Renal cortical epithelial cell (primary cell): Measurements from ENCODE around the gene TYK2. TPM values are rescaled to one million over a fixed set of nuclear protein-coding genes. Genes with fewer than 3 reads are reported as not detected.
"Not testable (repeated sequence)": the region's sequence is repeated elsewhere in the genome, so short reads cannot be mapped to it uniquely, and the experiment has no call there.

Experiments
- DNase-seq: peaks from one replicate; pipeline ENCODE4 v3.0.0-alpha.2; 2011; ENCODE audit warnings: low read depth
- total RNA-seq: library from RNA; depleted of rRNA; stranded (reverse); fragments of >200 nt; gene quantifications from 2 replicates; pipeline ENCODE4 v1.2.3, GENCODE V29; 2014

TYK2 gene
- total RNA-seq: 66.7 and 74.2 TPM in 2 replicates

GRCh38 chr19:10380313-10381102 is at the start of gene TYK2:
Gene TYK2 (minus strand): TSS chr19:10380572. CDS start chr19:10378406, 2,166 bp downstream.
- DNase-seq: peak; percentile 97

DNA sequence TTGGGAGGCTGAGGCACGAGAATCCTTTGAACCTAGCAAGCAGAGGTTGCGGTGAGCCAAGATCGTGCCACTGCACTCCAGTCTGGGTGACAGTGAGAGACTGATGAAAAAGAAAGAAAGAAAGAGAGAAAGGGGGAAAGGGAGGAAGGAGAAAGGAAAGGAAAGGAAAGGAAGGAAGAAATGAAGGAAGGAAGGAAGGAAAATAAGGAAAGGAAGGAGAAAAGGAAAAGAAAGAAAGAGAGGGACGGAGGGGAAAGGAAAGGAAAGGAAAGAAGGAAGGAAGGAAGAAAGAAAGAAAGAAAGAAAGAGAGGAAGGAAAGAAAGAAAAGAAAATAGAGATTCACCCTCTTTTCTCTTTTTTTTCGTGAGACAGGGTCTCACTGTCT is 48.6 kb upstream of the TYK2 start:
- no peak for DNase-seq

GRCh38 chr19:10427169-10427568 is 46.8 kb upstream of the TYK2 start:
- DNase-seq: no peak

GRCh38 chr19:10424011-10424637 is 43.8 kb upstream of the TYK2 start:
- no peak for DNase-seq

DNA sequence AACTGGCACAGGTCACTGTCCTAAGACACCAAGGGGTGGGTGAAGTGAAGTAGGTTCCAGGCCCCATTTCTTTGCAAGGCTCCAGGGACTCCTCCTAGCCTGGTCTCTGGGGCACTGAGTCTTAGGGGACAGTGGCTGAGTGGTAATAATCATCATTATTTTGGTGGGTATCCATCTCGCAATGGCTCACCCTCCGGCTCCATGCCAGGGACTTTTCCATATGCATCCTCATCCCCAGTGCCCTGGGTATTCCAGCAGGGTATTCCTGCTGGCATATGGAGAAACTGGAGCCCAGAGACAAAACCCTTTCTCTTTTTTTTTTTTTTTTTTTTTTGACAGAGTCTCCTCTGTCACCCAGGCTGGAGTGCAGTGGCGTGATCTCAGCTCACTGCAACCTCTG is 42.5 kb upstream of the TYK2 start:
- DNase-seq: no peak

DNA sequence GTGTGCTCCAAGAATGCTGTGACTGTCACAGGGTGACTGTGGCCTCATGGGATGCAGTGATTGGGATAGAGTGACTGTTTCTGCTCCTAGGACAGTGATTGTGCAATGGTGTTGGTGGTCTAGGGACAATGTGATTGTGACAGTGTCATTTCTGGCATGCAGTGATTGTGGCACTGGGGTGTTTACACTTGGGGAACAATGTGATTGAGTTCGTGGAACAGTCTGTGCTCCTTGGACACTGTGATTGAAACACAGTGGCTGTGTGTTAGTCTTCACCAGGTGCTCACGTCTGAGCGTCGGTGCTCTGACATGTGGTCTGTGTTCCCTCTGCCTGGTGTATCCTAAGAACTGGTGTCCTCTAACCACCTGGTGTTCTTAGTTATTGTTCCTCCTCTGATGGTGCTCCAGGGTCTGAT is 41.7 kb upstream of the TYK2 start:
- no peak for DNase-seq

DNA sequence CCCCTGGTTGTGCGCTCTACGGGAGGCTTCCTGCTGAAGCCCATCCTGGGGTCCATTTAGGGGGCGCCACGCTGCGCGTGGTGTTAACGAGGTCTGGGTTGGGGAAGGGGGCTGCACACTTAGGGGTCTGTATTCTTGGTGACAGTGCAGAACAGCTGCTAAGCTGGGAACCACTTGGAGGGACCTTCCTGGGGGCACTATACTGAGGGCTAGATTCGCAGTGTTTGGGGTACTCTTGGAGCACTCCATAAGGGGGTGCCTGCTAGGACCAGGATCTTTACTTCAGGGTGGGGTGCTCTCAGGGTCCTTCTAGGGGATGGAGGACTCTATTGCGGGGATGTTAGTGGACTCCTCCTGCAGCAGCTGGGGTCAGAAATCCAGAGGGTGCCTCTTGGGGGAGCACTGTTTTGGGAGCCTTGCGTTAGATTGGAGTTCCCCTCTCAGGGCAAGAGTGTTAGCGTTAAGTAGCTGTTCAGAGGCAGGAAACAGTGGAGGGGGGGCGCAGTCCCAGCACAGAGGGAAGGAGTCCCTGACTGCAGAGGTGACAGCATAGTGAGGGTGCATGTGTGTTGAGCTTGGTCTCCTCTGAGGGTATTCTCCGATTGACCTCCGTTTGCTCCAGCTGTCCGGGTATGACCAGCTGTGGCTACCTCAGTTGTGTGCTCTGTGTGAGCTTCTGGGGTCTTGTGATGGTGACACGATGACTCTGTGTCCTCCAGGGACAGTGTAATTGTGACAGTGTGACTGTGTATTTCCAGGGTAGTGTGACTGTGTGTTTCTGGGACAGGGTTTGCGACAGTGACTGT is 41.1 kb upstream of the TYK2 start:
- no peak for DNase-seq

- no peak for DNase-seq
Observed at GRCh38 chr19:10420444-10421239, 40.3 kb upstream of the TYK2 start, which contains the start of gene PDE4A. Gene PDE4A (plus strand): TSS chr19:10420538. CDS start chr19:10420765, 227 bp downstream.

DNA sequence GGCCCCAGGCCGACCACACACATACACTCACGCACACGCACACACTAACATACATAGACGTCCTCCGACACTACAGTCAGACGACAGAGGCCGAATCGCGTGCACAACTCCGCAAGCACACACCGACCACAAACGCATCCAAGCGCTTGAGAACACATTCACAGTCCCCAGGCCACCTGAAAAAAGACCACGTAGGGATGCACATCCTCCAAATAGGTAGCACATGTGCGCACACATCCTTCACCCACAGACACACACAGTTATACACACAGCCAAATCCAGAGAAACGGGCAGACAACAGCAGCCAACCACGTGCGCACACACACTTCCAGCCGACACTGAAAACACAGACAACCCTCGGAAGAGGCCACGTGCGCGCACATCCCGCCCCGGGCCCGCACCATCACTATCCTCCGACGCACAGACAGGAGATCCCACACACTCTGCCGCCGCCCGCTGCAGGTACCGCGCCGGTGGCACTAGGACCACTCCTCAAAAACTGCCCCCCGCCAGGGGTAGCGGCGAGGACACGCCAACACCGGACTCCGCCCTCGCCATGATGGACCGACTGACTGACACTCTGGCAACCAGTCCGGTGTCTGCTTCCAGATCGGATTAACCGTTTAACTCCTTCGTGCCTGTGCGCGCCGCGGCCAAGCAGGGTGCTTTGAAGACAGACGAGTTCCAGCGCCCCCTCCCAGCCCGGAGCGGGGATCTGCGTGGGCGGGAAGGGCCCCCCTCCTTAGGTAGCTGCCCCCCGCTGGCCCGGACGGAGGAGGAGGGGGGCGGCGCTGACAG is 39.5 kb upstream of the TYK2 start:
- DNase-seq: no peak

DNA sequence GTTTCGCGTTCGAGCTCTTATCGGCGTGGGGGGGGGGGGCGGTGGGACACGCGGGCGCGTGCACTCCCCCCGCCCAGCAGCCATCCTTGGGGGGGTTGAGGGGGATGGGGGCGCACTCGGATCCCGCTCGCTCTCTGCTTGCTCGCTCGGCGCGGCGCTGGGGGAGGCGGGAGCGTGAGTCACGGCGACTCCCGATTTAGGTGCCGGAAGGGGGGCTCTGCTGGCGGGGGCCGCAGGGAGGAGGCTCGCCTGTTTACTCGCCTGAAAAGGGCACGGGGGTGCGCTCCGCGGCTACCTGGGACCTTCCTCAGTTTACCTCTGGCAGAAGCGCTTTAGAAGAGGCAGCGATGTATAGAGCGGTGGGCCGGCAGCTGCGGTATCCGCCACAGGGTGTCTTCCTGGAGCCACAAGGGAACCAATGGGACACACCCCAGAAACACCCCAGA is 38.9 kb upstream of the TYK2 start:
- no peak for DNase-seq

GRCh38 chr19:10418485-10419199 is 38.3 kb upstream of the TYK2 start:
- no peak for DNase-seq

DNA sequence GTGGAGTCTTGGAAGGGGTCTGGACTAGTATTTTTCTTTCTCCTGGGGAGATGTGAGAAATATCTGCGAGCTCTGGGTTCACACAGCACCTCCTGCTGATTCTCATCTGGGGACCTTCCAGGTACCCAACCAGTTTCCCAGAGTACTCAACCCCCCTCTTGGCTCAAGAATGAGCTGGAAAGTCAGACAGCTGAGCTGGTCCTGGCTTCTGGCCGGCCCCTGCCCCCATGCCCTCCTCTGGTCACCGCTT is 37.8 kb upstream of the TYK2 start:
- no peak for DNase-seq

- no peak for DNase-seq
Observed at GRCh38 chr19:10417541-10418234, 37.3 kb upstream of the TYK2 start.

DNA sequence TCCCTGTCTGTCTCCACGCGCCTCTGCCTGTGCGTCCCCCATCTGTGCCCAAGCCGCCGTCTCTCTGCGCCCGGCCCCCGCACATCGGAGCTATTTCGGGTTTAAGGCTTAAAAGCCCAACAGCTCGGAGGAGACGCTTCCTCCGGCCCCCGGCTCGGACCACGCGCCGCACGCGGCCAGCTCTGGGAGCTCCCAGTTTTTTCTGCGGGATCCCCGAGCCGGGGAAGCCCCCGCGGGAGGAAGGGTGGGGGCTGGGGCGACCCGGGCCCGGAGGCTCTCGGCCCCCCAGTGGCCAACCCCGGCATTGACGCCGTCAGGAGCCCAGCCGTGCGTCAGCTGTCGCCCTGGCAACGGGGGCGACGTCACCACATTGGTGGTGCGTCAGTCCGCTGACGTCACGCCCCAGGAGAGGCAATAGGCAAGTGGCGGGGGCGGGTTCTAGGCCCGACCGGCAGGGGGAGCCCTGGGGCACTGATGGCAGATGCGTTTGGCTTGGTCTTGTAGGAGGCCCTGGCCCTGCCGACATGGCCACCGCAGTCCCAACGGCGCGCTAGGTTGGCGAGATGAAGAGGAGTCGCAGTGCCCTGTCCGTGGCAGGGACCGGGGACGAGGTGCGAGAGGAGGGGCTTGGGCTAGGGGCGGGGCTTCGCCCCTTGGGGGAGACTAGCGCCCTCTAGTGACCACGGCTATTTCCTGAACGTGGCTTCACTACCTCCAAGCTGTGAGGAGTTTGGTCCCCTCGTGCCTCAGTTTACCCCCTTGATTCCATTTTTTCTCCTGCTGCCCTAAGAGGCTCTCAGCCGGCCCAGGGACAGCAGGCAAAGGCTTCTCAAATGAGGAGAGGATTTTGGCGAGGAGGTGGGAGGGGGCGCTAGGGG is 36.2 kb upstream of the TYK2 start:
- DNase-seq: peak; percentile 48

DNA sequence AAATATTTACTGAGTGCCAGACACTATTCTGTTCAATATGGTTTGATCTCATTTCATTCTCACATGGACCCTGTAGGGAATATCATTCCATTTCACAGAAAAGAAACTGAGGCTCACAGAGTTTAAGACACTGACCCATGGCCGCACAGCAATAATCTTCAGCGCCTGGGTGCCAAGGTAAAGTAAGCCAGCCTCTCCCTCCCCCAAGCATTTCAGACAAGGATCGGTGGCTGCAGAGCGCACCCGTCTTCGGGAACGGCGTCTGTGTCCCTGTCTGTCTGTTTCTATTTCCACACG is 35.7 kb upstream of the TYK2 start:
- no peak for DNase-seq

DNA sequence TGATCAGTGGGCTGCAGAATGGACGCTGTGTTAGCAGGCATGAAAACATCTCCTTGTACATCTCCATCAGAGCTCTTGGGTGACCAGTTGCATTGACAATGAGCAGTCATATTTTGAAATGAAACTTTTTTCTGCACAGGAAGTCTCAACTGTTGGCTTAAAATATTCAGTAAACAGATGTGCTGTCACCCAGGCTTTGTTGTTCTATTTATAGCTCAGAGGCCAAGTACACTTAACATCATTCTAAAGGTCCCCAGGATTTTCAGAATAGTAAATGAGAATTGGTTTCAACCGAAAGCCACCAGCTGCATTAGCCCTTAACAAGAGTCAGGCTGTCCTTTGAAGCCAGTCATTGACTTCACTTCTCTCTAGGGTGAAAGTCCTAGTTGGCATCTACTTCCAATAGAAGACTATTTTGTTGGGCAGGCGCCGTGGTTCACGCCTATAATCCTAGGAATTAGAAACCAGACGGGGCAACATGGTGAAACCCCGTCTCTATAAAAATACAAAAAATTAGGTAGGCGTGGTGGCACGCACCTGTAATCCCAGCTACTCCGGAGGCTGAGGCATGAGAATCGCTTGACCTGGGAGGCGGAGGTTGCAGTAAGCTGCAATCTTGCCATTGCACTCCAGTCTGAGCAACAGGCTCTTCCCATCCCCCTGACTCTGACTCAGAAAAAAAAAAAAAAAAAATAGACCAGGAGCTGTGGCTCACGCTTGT is 32.0 kb upstream of the TYK2 start:
- no peak for DNase-seq

DNA sequence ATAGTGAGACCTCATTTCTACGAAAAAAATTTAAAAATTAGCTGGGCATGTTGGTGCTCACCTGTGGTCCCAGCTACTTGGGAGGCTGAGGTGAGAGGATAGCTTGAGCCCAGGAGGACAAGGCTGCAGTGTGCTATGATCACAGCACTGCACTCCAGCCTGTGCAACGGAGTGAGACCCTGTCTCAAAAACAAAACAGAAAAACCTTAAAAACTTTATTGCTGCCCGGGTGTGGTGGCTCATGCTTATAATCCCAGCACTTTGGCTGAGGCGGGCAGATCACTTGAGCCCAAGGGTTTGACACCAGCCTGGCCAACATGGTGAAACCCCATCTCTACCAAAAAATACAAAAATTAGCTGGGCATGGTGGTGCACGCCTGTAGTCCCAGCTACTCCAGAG is 30.9 kb upstream of the TYK2 start:
- not testable (repeated sequence) for DNase-seq

DNA sequence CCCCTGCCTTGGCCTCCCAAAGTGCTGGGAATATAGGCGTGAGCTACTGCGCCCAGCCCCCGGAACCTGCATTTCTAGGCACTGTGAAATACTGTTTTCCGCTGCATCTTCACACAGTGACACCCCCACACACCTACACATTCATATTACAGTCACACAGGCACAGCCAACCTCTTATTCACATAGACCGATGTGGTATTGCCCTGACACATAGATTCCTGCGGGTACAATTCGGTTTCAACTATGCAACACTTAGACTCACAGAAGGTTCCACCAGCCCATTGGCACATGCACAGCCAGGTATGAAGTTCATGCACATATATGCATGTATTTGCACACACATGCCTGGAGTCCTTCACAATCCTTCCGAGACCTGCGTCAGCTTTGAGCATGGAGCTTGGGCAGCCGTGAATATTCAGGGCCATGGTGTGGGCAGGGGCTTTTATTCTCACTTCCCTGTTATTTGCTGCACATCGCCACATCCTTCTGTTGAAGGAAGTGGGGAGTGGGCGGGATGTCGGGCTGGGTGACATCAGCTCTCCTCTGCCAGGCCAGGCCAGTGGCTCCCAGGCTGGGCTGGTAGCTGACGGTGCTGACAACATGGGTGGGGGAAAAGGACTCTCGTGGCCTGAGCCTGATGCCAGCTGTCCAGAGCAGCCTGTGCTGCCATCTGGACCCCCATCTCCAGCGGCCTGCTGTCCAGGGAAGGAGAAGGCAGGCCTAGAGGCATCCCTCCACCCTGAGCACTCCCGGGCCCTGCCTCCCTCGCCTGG is 28.3 kb upstream of the TYK2 start:
- DNase-seq: no peak
